H1 (cell line): ENCODE measurements around the gene ZNF777. TPM values are rescaled to one million over a fixed set of nuclear protein-coding genes. Genes with fewer than 3 reads are reported as not detected.

ENCODE experiments used
- CTCF ChIA-PET: fragments of 300-600 bp; sonication (Branson Sonifier 250); formaldehyde crosslinking; loops from one replicate; lab custom pipeline; 2021; ENCODE audit not compliant: partially characterized antibody; lab: Charles Lee
- POLR2A ChIA-PET: fragments of 300-600 bp; sonication (Branson Sonifier 250); formaldehyde crosslinking; loops from one replicate; lab custom pipeline; 2021; ENCODE audit warnings: inconsistent platforms; ENCODE audit not compliant: partially characterized antibody; lab: Charles Lee
- DNase-seq, 2 experiments: peaks; one replicate each; pipeline versions ENCODE4 v3.0.0 to v3.0.0-alpha.2; 2010 to 2022; ENCODE audit warnings: low spot score in 2 of 2, low read depth in 1 of 2, mixed read lengths in 1 of 2
- FAIRE-seq: peaks from 2 replicates; lab custom pipeline; 2011; peaks lifted over from hg19 to GRCh38; lab: Jason Lieb, UNC
- H2AFZ ChIP-seq: 2 replicates; pipeline ENCODE4 v1.8.1; 2012; ENCODE audit warnings: low read length, inconsistent platforms
- H2AK5ac ChIP-seq: 2 replicates; pipeline ENCODE4 v1.6.1; 2013; ENCODE audit warnings: low read depth, low read length
- H2BK120ac ChIP-seq: replicated peaks from 2 replicates; pipeline ENCODE3; 2013; ENCODE audit warnings: low read depth, low read length, inconsistent platforms
- H2BK12ac ChIP-seq: 2 replicates; pipeline ENCODE4 v1.6.1; 2013; ENCODE audit warnings: low read depth, low read length
- H2BK15ac ChIP-seq: 2 replicates; pipeline ENCODE4 v1.6.1; 2013; ENCODE audit warnings: low read length
- H2BK20ac ChIP-seq: 2 replicates; pipeline ENCODE4 v1.6.1; 2013; ENCODE audit warnings: low read length
- H2BK5ac ChIP-seq: 2 replicates; pipeline ENCODE4 v1.6.1; 2013; ENCODE audit warnings: low read depth, low read length
- H3K14ac ChIP-seq: 2 replicates; pipeline ENCODE4 v1.6.1; 2013; ENCODE audit warnings: inconsistent platforms; ENCODE audit not compliant: insufficient read length
- H3K18ac ChIP-seq: 2 replicates; pipeline ENCODE4 v1.6.1; 2013; ENCODE audit warnings: low read length; ENCODE audit errors: extremely low read depth
- H3K23ac ChIP-seq: 2 replicates; pipeline ENCODE4 v1.6.1; 2013; ENCODE audit warnings: inconsistent platforms; ENCODE audit not compliant: insufficient read length
- H3K23me2 ChIP-seq: 2 replicates; pipeline ENCODE4 v1.6.1; 2013; ENCODE audit warnings: low read depth, low read length
- H3K27ac ChIP-seq: 2 replicates; pipeline ENCODE4 v1.6.1; 2011; ENCODE audit warnings: low read depth, low read length, inconsistent platforms
- H3K27me3 ChIP-seq, 4 experiments: replicated peaks in 1 of 4; 1 replicate in 1 of 4; 2 replicates in 3 of 4; pipeline versions ENCODE4 v1.6.1 to v1.8.1; 2011 to 2013; ENCODE audit warnings: low read length in 3 of 4, mild to moderate bottlenecking in 3 of 4, inconsistent platforms in 2 of 4, mixed read lengths in 2 of 4, moderate library complexity in 1 of 4; ENCODE audit not compliant: control insufficient read depth in 3 of 4, insufficient read depth in 3 of 4; ENCODE audit errors: extremely low read depth in 1 of 4
- H3K36me3 ChIP-seq, 4 experiments: 2 replicates each; pipeline versions ENCODE4 v1.6.1 to v1.8.1; 2011 to 2013; ENCODE audit warnings: mild to moderate bottlenecking in 4 of 4, low read length in 3 of 4, moderate library complexity in 2 of 4, control low read depth in 1 of 4, inconsistent platforms in 1 of 4; ENCODE audit not compliant: insufficient read depth in 4 of 4, control insufficient read depth in 2 of 4
- H3K4ac ChIP-seq: replicated peaks from 2 replicates; pipeline ENCODE3; 2013; ENCODE audit warnings: low read length, low read depth, mixed read lengths, inconsistent platforms; ENCODE audit not compliant: insufficient read length
- H3K4me1 ChIP-seq, 4 experiments: replicated peaks in 1 of 4; 1 replicate in 1 of 4; 2 replicates in 3 of 4; pipeline versions ENCODE4 v1.6.1 to v1.8.1; 2011 to 2013; ENCODE audit warnings: low read length in 3 of 4, inconsistent platforms in 2 of 4, mixed read lengths in 1 of 4; ENCODE audit not compliant: insufficient read depth in 4 of 4, control insufficient read depth in 3 of 4
- H3K4me2 ChIP-seq, 2 experiments: 2 replicates each; pipeline versions ENCODE4 v1.6.1 to v1.8.1; 2011 to 2013; ENCODE audit warnings: low read depth in 2 of 2, low read length in 2 of 2, control low read depth in 1 of 2, inconsistent platforms in 1 of 2, mild to moderate bottlenecking in 1 of 2; ENCODE audit not compliant: insufficient read depth in 1 of 2
- H3K4me3 ChIP-seq, 4 experiments: fragments of 200-600, 300-600 bp in 1 of 4; sonication (generic), shearing (Covaris generic), sonication (Bioruptor Twin) in 1 of 4; 2 replicates each; pipeline versions ENCODE4 v1.5.1 to v1.8.1; 2011 to 2016; ENCODE audit warnings: low read length in 4 of 4, low read depth in 3 of 4, control low read depth in 2 of 4, inconsistent platforms in 2 of 4, mild to moderate bottlenecking in 2 of 4, mixed read lengths in 1 of 4, moderate library complexity in 1 of 4; ENCODE audit not compliant: insufficient read depth in 2 of 4; ENCODE audit errors: extremely low read depth in 1 of 4
- H3K56ac ChIP-seq: replicated peaks from 2 replicates; pipeline ENCODE3; 2013; ENCODE audit warnings: low read depth, mild to moderate bottlenecking, mixed read lengths, low read length, inconsistent platforms; ENCODE audit not compliant: insufficient read length
- H3K79me1 ChIP-seq: 2 replicates; pipeline ENCODE4 v1.6.1; 2013; ENCODE audit warnings: low read depth, low read length, control low read depth
- H3K79me2 ChIP-seq, 2 experiments: 2 replicates each; pipeline versions ENCODE4 v1.6.1 to v1.8.1; 2012 to 2013; ENCODE audit warnings: low read length in 2 of 2, mild to moderate bottlenecking in 2 of 2, inconsistent platforms in 1 of 2; ENCODE audit not compliant: insufficient read depth in 2 of 2, control insufficient read depth in 1 of 2
- H3K9ac ChIP-seq, 4 experiments: replicated peaks in 1 of 4; 1 replicate in 1 of 4; 2 replicates in 3 of 4; pipeline versions ENCODE4 v1.6.1 to v1.8.1; 2011 to 2013; ENCODE audit warnings: low read depth in 3 of 4, low read length in 3 of 4, control low read depth in 2 of 4, mild to moderate bottlenecking in 2 of 4, moderate library complexity in 2 of 4, inconsistent platforms in 1 of 4; ENCODE audit errors: extremely low read depth in 1 of 4
- H3K9me3 ChIP-seq, 2 experiments: 2 replicates each; pipeline versions ENCODE4 v1.6.1 to v1.8.1; 2012 to 2013; ENCODE audit warnings: mild to moderate bottlenecking in 2 of 2, moderate library complexity in 2 of 2, control low read depth in 1 of 2, inconsistent platforms in 1 of 2, low read depth in 1 of 2, low read length in 1 of 2, mixed read lengths in 1 of 2; ENCODE audit not compliant: insufficient read depth in 2 of 2
- H4K20me1 ChIP-seq, 2 experiments: replicated peaks in 1 of 2; 2 replicates each; pipeline versions ENCODE3 to v1.8.1; 2011 to 2013; ENCODE audit warnings: inconsistent platforms in 2 of 2, low read length in 2 of 2, mild to moderate bottlenecking in 1 of 2; ENCODE audit not compliant: insufficient read depth in 2 of 2, control insufficient read depth in 1 of 2
- H4K5ac ChIP-seq: 2 replicates; pipeline ENCODE4 v1.6.1; 2013; ENCODE audit warnings: low read length, low read depth, mixed read lengths, inconsistent platforms; ENCODE audit not compliant: insufficient read length
- H4K8ac ChIP-seq: 2 replicates; pipeline ENCODE4 v1.8.0; 2013; ENCODE audit warnings: mild to moderate bottlenecking, moderate library complexity, low read length, inconsistent platforms; ENCODE audit not compliant: insufficient read depth; ENCODE audit errors: extremely low read depth
- H4K91ac ChIP-seq: replicated peaks from 2 replicates; pipeline ENCODE3; 2013; ENCODE audit warnings: low read length, mixed read lengths, inconsistent platforms; ENCODE audit not compliant: insufficient read length
- HDAC6 ChIP-seq: IDR thresholded peaks from one replicate; pipeline ENCODE4 v1.7.1; 2012; ENCODE audit warnings: low read depth, mild to moderate bottlenecking, inconsistent platforms, low read length, moderate library complexity
- KDM1A ChIP-seq: fragments of 200-600, 300-600 bp; sonication (generic); IDR thresholded peaks from 2 replicates; pipeline ENCODE4 v1.7.1; 2016; ENCODE audit warnings: mild to moderate bottlenecking, low read length, borderline replicate concordance
- KDM4A ChIP-seq: IDR thresholded peaks from one replicate; pipeline ENCODE4 v1.7.1; 2012; ENCODE audit warnings: low read depth, mild to moderate bottlenecking, moderate library complexity, low read length, inconsistent platforms; ENCODE audit not compliant: severe bottlenecking
- WGBS, 2 experiments: shearing (Covaris generic) in 1 of 2; methylation state at CpG; one replicate each; pipeline versions ENCODE4 v1.1.6 to v1.1.7; 2013 to 2015; ENCODE audit warnings: low lambda C conversion rate in 2 of 2, mixed read lengths in 2 of 2, inconsistent platforms in 1 of 2, low coverage in 1 of 2, missing lambda C conversion rate in 1 of 2; ENCODE audit not compliant: insufficient replicate concordance in 2 of 2, insufficient coverage in 1 of 2, insufficient read length in 1 of 2; ENCODE audit errors: extremely low coverage in 1 of 2, missing lambda C conversion rate in 1 of 2; 5-methylcytosine and 5-hydroxymethylcytosine counted together
- polyA plus RNA-seq, 7 experiments: library from polyadenylated mRNA; depleted of rRNA in 3 of 7; stranded (reverse) in 5 of 7; unstranded in 2 of 7; fragments of >200 nt in 5 of 7; fragments of 200-250 nt in 2 of 7; gene quantifications; 1 replicate in 5 of 7; 2 replicates in 1 of 7; 4 replicates in 1 of 7; pipeline versions ENCODE4 v1.2.1 to v1.2.3, GENCODE V29; 2011 to 2013; ENCODE audit warnings: missing spikeins in 2 of 7, mixed read lengths in 2 of 7
- total RNA-seq: library from RNA; stranded (reverse); fragmentation: NEBNext Ultra II Directional; extraction: Animal tissue kit (Norgen Biotek cat#: 25700); gene quantifications from 2 replicates; pipeline ENCODE4 v1.2.1, GENCODE V29; 2021

ZNF777 gene
- total and polyA plus RNA-seq, 2 of the 8 experiments (the other 6 are each of a cell fraction or from before 2014, with no cell fraction given), result 8.0 to 10.1 TPM

DNA sequence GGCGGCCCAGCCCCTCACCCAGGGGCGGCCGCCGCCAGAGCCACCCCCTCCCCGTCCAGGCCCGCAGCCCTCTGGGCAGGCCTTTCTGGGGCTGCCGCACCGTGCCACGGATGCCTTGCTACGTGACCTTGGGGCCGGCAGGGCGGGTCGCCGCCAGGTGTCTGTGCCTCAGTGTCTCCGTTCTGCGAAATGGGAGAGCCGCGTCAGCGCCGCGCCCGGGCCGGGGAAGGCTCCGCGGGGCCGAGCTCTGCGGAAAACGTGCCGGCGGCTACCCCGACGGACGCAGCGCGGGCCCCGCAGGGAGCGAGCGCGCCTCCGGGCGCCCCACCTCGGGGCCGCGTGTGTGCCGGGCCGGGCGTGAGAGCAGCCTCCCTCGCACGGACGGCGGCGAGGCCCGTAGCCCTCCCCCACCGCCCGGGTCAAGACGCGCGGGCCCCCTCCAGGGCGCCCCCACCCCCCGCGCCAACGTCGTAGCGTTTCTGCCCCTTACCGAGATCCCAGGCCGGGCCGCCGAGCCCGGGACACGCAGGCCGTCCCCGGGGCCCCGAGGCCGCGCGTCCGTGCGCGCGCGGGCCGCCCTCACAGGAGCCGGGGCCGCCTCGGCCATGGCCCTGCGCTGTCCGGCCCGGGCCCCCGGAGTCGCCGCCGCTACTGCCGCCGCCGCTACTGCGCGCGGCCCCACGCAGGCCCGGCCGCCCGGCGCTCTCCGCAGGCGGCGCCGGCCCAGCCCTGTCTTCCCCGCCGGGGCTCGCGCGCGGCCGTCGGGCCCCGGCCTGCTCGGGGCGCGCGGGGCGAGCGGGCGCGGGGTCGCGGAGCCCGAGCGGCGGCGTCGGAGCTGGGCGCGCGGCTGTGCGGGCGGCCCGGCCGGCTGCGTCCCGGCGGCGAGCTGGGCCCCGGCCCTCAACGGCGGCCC lies 1.1 kb downstream of the ZNF777 start:
- no peak overlapping the region for H2BK15ac ChIP-seq
- H2BK120ac ChIP-seq, result no peak overlapping the region
- H3K9ac ChIP-seq, result peak overlapping the region in 1 of 4 experiments; percentile 89; a peak in 1 of 7 replicates
- H3K27ac ChIP-seq, result no peak overlapping the region
- ChIA-PET POLR2A (interaction anchor here (0.6 to 3.8 kb wide), 16 partner anchors 8 to 389 kb away, joined by 3 to 27 read pairs (median 4); partner anchors contain the start of gene ZNF282), CTCF (interaction anchor here (0.7 to 2.1 kb wide), 18 partner anchors 13 to 198 kb away, joined by 3 to 11 read pairs (median 4); partner anchors contain the start of gene ZNF783)
- H3K4me3 ChIP-seq, result peak overlapping the region; percentile 65 to 74 (median 66)
- peaks cover 0 to 10% of the 10 kb centered on the region in 2 experiments; a peak in 1 of 4 replicates for H3K79me2 ChIP-seq
- H2AK5ac ChIP-seq, result no peak overlapping the region
- H3K79me1 ChIP-seq, result no peaks in the 10 kb centered on the region
- H3K9me3 ChIP-seq, result no peaks in the 10 kb centered on the region
- H2BK20ac ChIP-seq, result no peak overlapping the region
- H3K23ac ChIP-seq, result no peak overlapping the region
- H2AFZ ChIP-seq, result no peak overlapping the region
- H2BK5ac ChIP-seq, result no peak overlapping the region
- H4K5ac ChIP-seq, result no peak overlapping the region
- peak in 1 of 2 experiments; percentile 54 for DNase-seq
- peaks cover 0 to 9% (median 2%) of the 10 kb centered on the region in 4 experiments; a peak in 3 of 8 replicates for H3K36me3 ChIP-seq
- H4K8ac ChIP-seq, result no peak overlapping the region
- no peak overlapping the region for H3K56ac ChIP-seq
- WGBS, 2 experiments, result 2% methylated on average over 62 of the region's 145 CpGs; no CpG with 5 or more reads in 1 of the 2 experiments
- peaks cover 9% of the 10 kb centered on the region for H3K23me2 ChIP-seq
- H4K20me1 ChIP-seq, result peaks cover 5 to 9% of the 10 kb centered on the region in 2 experiments
- no peak overlapping the region for H3K14ac ChIP-seq
- peak overlapping the region; percentile 71 to 81 for H3K4me2 ChIP-seq
- no peak overlapping the region for H4K91ac ChIP-seq
- no peak overlapping the region for H3K18ac ChIP-seq
- no peak overlapping the region for H3K4ac ChIP-seq
- no peaks in the 10 kb centered on the region; a peak in 1 of 7 replicates for H3K4me1 ChIP-seq
- peaks cover 4 to 25% (median 20%) of the 10 kb centered on the region in 4 experiments for H3K27me3 ChIP-seq
- no peak for FAIRE-seq
- no peak overlapping the region for H2BK12ac ChIP-seq
- peak; percentile 68; the same call in 1 of the 2 replicates for TF ChIP-seq KDM1A
- TF ChIP-seq KDM4A, result peak; percentile 44
- TF ChIP-seq HDAC6, result no peak
